Loucy (cell line): Measurements from ENCODE around the gene TTLL3.

Experiments used
- H2AFZ ChIP-seq: fragments of 200-600 bp; sonication (generic); 2 replicates; pipeline ENCODE4 v1.6.0; 2016; ENCODE audit warnings: antibody characterized with exemption, mild to moderate bottlenecking, low read length, moderate library complexity
- H3F3A ChIP-seq: fragments of 200-600 bp; 2 replicates; pipeline ENCODE4 v1.6.0; 2016; ENCODE audit warnings: antibody characterized with exemption, low read depth, mild to moderate bottlenecking
- H3K27me3 ChIP-seq: fragments of 200-600 bp; sonication (generic); 2 replicates; pipeline ENCODE4 v1.6.1; 2014; ENCODE audit warnings: low read length, mild to moderate bottlenecking; ENCODE audit not compliant: insufficient read depth, poor library complexity, severe bottlenecking
- H3K36me3 ChIP-seq: fragments of 200-600 bp; sonication (generic); 2 replicates; pipeline ENCODE4 v1.6.1; 2016; ENCODE audit warnings: low read length; ENCODE audit not compliant: insufficient read depth
- H3K4me1 ChIP-seq: fragments of 200-600 bp; sonication (generic); 2 replicates; pipeline ENCODE4 v1.5.1; 2014; ENCODE audit warnings: low read length, mild to moderate bottlenecking; ENCODE audit not compliant: insufficient read depth, poor library complexity, severe bottlenecking
- H3K4me2 ChIP-seq: fragments of 200-600 bp; sonication (generic); 2 replicates; pipeline ENCODE4 v1.6.0; 2014; ENCODE audit warnings: antibody characterized with exemption, low read length, low read depth, mild to moderate bottlenecking; ENCODE audit not compliant: poor library complexity, severe bottlenecking
- H3K4me3 ChIP-seq: fragments of 200-600 bp; sonication (generic); 2 replicates; pipeline ENCODE4 v1.5.1; 2014; ENCODE audit warnings: low read length, mild to moderate bottlenecking, mixed read lengths; ENCODE audit not compliant: poor library complexity, severe bottlenecking
- H3K79me2 ChIP-seq: fragments of 200-600 bp; sonication (generic); 2 replicates; pipeline ENCODE4 v1.6.1; 2014; ENCODE audit warnings: low read length; ENCODE audit not compliant: insufficient read depth
- H3K9ac ChIP-seq: fragments of 200-600 bp; sonication (generic); 2 replicates; pipeline ENCODE4 v1.6.0; 2014; ENCODE audit warnings: mild to moderate bottlenecking, low read depth, low read length, moderate library complexity; ENCODE audit not compliant: poor library complexity, severe bottlenecking
- H3K9me2 ChIP-seq: fragments of 200-600 bp; sonication (generic); replicated peaks from 2 replicates; pipeline ENCODE4 v1.6.1; 2016; ENCODE audit warnings: low read depth, low read length, mixed read lengths
- H3K9me3 ChIP-seq: fragments of 200-600 bp; sonication (generic); 2 replicates; pipeline ENCODE4 v1.6.1; 2014; ENCODE audit warnings: mild to moderate bottlenecking, antibody characterized with exemption, low read length, low read depth; ENCODE audit not compliant: insufficient read depth
- H4K20me1 ChIP-seq: fragments of 200-600 bp; sonication (generic); 2 replicates; pipeline ENCODE4 v1.6.0; 2014; ENCODE audit warnings: antibody characterized with exemption, low read length, mild to moderate bottlenecking; ENCODE audit not compliant: insufficient read depth, poor library complexity, severe bottlenecking
- EZH2phosphoT487 ChIP-seq: fragments of 200-600 bp; IDR thresholded peaks from 2 replicates; pipeline ENCODE4 v1.6.1; 2018; ENCODE audit warnings: antibody characterized with exemption, mild to moderate bottlenecking, moderate library complexity, borderline replicate concordance
- TF ChIP-seq, protein P1 (sequence below): fragments of 200-600 bp; sonication (generic); conservative IDR thresholded peaks from 2 replicates; pipeline ENCODE4 v1.5.1; 2014; ENCODE audit warnings: mild to moderate bottlenecking, antibody characterized with exemption, low read length

Gene TTLL3

DNA sequence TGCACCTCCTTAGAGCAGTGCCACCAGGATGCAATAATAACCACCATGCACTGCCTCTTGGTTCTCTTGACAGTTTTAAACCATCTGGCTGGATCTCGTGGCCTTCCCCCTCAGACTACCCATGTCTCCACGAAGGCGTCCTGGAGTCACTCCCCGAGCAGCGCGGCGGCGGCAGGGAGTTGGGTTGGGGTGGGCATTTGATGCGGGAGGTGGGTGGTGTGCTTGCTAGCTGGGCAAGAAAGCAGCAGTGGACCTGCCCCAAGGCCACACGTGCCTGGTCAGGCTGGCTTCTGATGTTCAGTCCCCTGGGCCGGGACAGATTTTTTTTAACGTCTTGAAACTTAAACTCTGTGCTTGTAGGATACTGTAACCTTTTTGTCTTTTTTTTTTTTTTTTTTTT lies 3.9 kb upstream of the TTLL3 start:
- Histone ChIP-seq H3K4me3 (no peak overlapping the region), H3K36me3 (peaks cover 62% of the 10 kb centered on the region), H2AFZ (no peak overlapping the region), H3K9me2 (no peaks in the 10 kb centered on the region), H4K20me1 (no peaks in the 10 kb centered on the region), H3F3A (no peaks in the 10 kb centered on the region; the same call in 1 of the 2 replicates), H3K9ac (no peak overlapping the region), H3K27me3 (no peaks in the 10 kb centered on the region), H3K4me2 (no peak overlapping the region), H3K9me3 (no peaks in the 10 kb centered on the region), H3K79me2 (no peaks in the 10 kb centered on the region), H3K4me1 (no peaks in the 10 kb centered on the region)
- TF ChIP-seq, protein P1, sequence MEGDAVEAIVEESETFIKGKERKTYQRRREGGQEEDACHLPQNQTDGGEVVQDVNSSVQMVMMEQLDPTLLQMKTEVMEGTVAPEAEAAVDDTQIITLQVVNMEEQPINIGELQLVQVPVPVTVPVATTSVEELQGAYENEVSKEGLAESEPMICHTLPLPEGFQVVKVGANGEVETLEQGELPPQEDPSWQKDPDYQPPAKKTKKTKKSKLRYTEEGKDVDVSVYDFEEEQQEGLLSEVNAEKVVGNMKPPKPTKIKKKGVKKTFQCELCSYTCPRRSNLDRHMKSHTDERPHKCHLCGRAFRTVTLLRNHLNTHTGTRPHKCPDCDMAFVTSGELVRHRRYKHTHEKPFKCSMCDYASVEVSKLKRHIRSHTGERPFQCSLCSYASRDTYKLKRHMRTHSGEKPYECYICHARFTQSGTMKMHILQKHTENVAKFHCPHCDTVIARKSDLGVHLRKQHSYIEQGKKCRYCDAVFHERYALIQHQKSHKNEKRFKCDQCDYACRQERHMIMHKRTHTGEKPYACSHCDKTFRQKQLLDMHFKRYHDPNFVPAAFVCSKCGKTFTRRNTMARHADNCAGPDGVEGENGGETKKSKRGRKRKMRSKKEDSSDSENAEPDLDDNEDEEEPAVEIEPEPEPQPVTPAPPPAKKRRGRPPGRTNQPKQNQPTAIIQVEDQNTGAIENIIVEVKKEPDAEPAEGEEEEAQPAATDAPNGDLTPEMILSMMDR = no peak
- TF ChIP-seq EZH2phosphoT487 = no peak

DNA sequence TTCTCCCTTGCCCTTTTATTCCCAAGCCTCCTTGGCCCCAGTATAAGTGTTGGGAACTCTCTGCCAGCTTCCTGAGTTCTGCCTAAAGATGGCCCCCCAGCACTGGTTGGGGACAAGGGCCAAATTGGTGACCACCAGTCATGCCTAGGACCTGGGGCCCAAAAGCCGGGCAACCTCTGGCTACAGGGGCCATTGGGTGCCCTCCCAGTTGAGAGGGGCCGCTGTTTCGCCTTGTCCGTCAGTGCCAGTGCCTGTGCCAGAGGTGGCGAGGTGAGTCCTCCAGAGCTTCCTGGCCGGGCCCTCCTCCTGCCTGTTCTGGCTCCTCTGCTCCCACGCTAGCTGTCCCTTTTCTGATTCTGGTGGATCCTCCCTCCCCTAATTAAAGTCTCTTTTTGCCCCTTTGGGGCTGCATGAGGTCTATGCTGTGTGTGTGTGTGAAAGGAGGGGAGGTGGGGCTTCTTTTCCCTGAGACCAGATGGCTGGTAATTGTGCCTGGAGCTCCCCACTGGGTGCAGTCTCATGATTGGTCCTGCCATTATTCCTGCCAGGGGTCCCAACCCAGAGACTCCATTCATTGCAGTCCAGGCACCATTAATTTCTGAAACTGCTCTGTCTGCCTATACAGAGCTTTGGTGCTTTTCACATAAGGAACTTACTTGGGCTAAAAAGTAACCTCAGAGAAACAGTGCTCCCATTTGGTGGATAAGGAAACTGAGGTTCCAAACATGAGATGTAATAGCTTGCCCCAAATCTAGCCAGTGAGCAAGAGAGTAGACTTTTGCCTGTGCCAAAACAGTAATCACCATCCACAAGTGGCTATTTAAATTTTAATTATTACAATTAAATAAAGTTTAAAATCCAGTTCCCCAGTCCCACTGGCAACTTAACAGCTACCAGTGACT lies 3.1 kb upstream of the TTLL3 start:
- Histone ChIP-seq H3K9ac (no peak overlapping the region), H2AFZ (no peak overlapping the region), H4K20me1 (no peaks in the 10 kb centered on the region), H3K4me2 (no peak overlapping the region), H3F3A (no peaks in the 10 kb centered on the region; the same call in 1 of the 2 replicates), H3K36me3 (peaks cover 57% of the 10 kb centered on the region), H3K9me2 (no peaks in the 10 kb centered on the region), H3K27me3 (no peaks in the 10 kb centered on the region), H3K9me3 (no peaks in the 10 kb centered on the region), H3K79me2 (no peaks in the 10 kb centered on the region), H3K4me3 (no peak overlapping the region), H3K4me1 (no peaks in the 10 kb centered on the region)
- no peak for TF ChIP-seq EZH2phosphoT487
- TF ChIP-seq, protein P1 = no peak

DNA sequence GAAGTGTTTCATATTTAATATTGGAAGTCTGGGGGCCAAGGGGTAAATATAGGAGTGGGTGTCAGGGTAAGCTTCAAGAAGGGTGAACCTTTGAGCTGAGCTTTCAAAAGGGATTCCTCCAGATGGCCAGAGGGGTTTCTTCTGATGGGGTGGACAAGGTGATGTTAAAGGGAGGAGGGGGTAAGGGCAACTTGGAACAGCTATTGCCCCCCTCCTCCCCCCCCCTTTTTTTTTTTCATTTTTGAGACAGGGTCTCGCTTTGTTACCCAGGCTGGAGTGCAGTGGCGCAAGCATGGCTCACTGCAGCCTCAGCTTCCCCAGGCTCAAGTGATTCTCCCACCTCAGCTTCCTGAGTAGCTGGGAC lies 2.1 kb upstream of the TTLL3 start:
- H2AFZ ChIP-seq = no peak overlapping the region
- no peaks in the 10 kb centered on the region for H3K4me1 ChIP-seq
- TF ChIP-seq, protein P1 = no peak
- no peak for TF ChIP-seq EZH2phosphoT487
- H3K9me3 ChIP-seq = no peaks in the 10 kb centered on the region
- no peaks in the 10 kb centered on the region for H3K79me2 ChIP-seq
- no peak overlapping the region for H3K9ac ChIP-seq
- no peak overlapping the region for H3K4me3 ChIP-seq
- H3K27me3 ChIP-seq = no peaks in the 10 kb centered on the region
- H3K9me2 ChIP-seq = no peaks in the 10 kb centered on the region
- H3K4me2 ChIP-seq = no peak overlapping the region
- peaks cover 57% of the 10 kb centered on the region for H3K36me3 ChIP-seq
- no peaks in the 10 kb centered on the region for H4K20me1 ChIP-seq
- no peaks in the 10 kb centered on the region; the same call in 1 of the 2 replicates for H3F3A ChIP-seq
